Activated CD8-positive, alpha-beta memory T cell treated with anti-CD3 and anti-CD28 coated beads for 36 hours (primary cell): ENCODE measurements around the gene CFAP61. TPM values are rescaled to one million over a fixed set of nuclear protein-coding genes. Genes with fewer than 3 reads are reported as not detected.

Source experiments
- CTCF ChIA-PET: fragments of 350-600 bp; sonication (Branson Sonifier 250); formaldehyde crosslinking; loops from one replicate; lab custom pipeline; 2021; ENCODE audit warnings: antibody characterized with exemption; lab: Charles Lee
- POLR2A ChIA-PET: fragments of 350-600 bp; sonication (Branson Sonifier 250); formaldehyde crosslinking; loops from one replicate; lab custom pipeline; 2021; ENCODE audit warnings: antibody characterized with exemption; lab: Charles Lee
- total RNA-seq, 2 experiments: library from RNA; stranded (reverse); gene quantifications; one replicate each; pipeline ENCODE4 v1.2.3, GENCODE V29; 2021

CFAP61 gene
- total RNA-seq, 2 experiments from 2014 or later: 0.36 TPM; not detected in 1

GRCh38 chr20:20363799-20364592, 311.7 kb downstream of the CFAP61 start:
- ChIA-PET CTCF (no interaction called here), POLR2A (no interaction called here)

GRCh38 chr20:20364593-20365479, 312.5 kb downstream of the CFAP61 start:
- POLR2A ChIA-PET: no interaction called here

DNA sequence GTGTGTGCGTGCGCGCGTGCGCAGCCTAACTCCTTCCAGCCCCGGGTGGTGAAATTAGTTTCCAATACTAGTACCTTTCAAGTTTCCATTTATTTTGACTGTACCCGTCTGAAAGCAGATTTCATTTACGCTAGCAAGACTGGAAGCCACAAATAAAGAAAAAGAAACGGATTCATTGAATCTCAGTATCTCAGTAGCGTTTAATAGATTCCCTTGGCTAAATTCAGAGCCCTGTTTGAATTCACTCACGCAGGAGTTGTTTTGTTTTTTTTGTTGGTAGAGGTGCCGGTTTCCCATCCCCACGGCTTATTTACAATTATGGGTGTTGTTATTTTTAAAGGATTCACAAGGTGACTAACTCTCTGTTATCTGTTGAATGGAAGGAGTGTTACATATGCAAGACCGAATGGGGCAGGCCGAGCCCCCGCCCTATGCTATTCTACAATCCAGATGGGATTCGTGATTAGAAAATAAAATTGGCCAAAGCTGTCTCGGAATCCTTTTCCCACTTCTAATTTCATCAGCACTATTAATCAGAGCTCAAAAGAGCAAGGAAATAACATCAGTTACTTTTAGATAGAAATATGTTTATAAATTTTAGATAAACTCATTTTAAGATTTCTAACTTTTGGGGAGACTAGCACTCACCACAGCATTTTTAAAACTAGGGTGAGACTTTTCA, 313.3 kb downstream of the CFAP61 start:
- CTCF ChIA-PET: no interaction called here
- POLR2A ChIA-PET: no interaction called here

More at GRCh38 chr20:20364593-20365479, 312.5 kb downstream of the CFAP61 start:
- CTCF ChIA-PET: no interaction called here

DNA sequence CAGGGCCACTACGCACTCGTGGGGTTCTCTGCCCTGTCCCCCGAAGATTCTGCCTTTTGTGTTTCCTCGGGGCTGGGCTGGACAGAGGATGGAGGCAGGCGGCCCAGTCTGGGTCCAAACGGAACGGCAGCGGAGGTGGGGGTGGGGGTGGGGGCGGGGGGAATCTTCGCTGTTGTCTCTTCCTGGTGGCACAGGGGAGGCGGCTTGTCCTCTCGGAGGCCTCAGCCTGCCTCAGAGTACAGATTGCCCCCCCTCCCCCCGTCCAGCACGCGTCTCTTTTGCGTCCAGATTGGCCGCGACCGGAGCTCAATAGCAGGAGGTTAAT, 314.2 kb downstream of the CFAP61 start:
- CTCF ChIA-PET: no interaction called here
- POLR2A ChIA-PET: no interaction called here

DNA sequence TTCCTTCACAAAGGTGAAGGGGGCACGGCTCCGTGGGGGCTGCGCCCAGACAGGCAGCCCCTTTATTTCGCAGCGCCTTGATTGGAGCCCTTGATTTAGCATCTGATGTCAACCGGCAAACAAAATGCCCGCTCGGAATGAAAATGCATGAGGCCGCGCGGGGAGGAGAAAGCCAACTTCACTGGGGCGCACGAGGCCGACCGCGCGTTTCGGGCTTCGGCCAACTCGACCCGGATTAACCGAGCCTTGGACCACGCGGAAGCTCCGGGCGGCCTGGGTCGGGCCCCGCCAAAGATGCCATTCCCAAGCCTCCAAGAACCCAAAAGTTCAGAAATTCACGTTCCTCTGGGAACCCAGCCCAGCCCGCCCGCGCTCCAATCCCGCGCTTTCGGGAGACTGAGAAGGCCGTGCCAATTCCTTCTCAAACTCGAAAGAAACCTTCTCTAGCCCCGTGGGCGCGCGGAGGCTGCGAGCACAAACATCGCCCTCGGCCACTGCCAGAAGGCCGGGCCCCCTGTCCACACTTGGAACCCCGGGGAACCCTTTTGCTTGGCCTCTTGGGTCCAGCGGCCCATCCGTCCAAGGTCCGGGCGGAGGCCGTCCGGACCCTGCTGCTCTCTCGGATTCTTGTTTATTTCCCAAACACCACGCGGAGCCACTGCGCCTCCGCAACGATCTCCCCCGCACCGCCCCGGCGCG, 314.7 kb downstream of the CFAP61 start:
- ChIA-PET CTCF (no interaction called here), POLR2A (no interaction called here)

- ChIA-PET CTCF (no interaction called here), POLR2A (interaction anchor here (1.1 kb wide), 1 partner anchor 123 kb away, joined by 5 read pairs; no protein-coding TSS in a partner anchor)
Observed at GRCh38 chr20:20367575-20368417, 315.5 kb downstream of the CFAP61 start, which contains the start of gene INSM1. INSM1 (plus strand) TSS chr20:20368104; CDS start chr20:20368268, 164 bp downstream.

GRCh38 chr20:20368418-20369249, 316.3 kb downstream of the CFAP61 start:
- CTCF ChIA-PET: no interaction called here
- POLR2A ChIA-PET: interaction anchor here (1.1 kb wide), 1 partner anchor 122 kb away, joined by 5 read pairs; no protein-coding TSS in a partner anchor

- CTCF ChIA-PET: no interaction called here
Observed at GRCh38 chr20:20369250-20370093, 317.1 kb downstream of the CFAP61 start.

DNA sequence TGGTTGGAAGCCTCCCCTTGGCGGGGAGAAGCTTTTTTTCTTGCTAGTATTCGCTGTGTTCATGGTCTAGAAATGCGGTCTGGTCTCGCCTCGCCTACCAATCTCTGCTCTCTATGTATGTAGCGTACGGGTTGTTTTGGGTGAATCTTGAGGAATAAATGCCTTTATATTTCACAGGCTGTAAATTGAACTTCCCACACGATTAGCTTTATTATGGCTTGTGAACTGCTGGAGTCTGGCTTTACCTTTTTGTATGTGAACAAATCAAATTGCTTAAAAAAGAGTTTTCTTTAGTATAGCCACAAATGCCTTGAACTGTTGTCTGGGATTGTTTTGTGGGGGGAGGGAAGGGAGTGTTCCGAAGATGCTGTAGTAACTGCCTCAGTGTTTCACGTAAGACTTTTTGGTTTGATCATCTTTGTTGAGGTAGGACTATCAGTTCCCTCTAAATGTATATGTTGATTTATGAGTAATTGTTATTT, 317.8 kb downstream of the CFAP61 start:
- CTCF ChIA-PET: no interaction called here
- POLR2A ChIA-PET: no interaction called here

More at GRCh38 chr20:20369250-20370093, 317.1 kb downstream of the CFAP61 start:
- POLR2A ChIA-PET: no interaction called here

DNA sequence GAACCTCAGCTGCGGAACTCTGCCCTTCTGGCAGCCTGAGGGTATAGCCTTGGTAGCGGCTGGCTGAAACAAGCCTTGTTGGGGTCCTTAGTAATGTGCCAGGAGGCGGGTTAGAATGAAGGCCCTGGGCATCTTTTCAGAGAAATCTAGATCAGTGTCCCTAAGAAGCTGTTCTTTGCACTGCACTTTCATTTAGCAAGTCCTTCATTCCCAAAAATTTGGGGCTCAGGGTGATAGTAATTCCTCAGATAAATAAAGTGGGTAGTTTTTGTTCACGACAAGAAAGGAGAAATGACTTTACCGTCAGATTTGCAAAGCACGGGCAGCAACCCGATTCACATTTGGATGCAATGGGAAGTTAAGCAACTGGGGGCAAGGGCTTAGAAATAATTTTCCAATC, 318.8 kb downstream of the CFAP61 start:
- POLR2A ChIA-PET: no interaction called here
- CTCF ChIA-PET: interaction anchor here (0.6 to 1.2 kb wide), 2 partner anchors 187 to 224 kb away, joined by 3 to 4 read pairs; no protein-coding TSS in a partner anchor

- ChIA-PET CTCF (interaction anchor here (1.2 kb wide), 1 partner anchor 188 kb away, joined by 3 read pairs; no protein-coding TSS in a partner anchor), POLR2A (no interaction called here)
Observed at GRCh38 chr20:20371681-20372080, 319.3 kb downstream of the CFAP61 start.

DNA sequence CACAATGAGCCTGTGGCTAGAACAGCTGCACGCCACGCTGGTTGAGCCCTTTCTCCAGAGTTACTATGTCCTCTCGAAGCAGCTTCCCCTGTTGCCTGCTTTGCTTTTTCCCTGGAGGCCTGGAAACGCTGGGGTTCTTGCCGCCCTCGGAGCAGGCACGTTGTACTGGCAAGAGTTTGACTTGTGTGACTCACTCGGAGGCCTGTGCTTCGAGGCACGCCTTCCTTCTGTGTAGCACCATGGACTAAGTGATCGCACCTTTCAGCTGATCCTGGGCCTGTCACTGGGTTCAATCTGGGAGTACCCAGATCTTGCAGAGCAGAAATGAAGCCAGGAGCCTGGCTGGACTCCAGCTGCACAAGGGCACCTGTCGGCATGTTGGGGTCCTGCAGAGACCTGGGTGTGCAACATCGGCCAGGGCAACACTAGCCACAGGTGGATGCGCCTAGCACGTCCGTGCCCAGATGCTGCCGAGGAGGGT, 320.8 kb downstream of the CFAP61 start:
- ChIA-PET POLR2A (no interaction called here), CTCF (no interaction called here)

- ChIA-PET CTCF (interaction anchor here (0.6 kb wide), 1 partner anchor 73 kb away, joined by 4 read pairs; no protein-coding TSS in a partner anchor), POLR2A (no interaction called here)
Observed at GRCh38 chr20:20375862-20376261, 323.5 kb downstream of the CFAP61 start.

- CTCF ChIA-PET: no interaction called here
- POLR2A ChIA-PET: no interaction called here
Observed at GRCh38 chr20:20386192-20386591, 333.9 kb downstream of the CFAP61 start.

DNA sequence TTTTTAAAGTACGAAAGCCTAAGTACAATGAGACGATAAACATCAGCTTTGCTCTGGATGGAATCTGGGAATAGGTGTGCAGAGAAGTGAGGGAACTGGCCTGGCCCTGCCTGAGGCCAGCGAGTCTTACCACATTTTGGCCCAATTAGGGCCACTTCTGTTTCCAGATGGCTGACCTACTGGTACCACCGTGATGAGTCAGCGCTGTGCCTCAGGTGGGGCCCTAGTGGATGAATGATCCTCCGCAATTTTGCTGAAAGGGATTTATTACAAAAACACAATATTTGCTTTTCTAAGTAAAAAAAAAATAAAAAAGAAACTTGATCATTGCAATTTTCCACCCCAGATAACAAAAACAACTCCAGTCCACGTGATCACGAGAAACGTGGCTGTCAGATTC, 338.1 kb downstream of the CFAP61 start:
- CTCF ChIA-PET: no interaction called here

GRCh38 chr20:20391115-20391514, 338.8 kb downstream of the CFAP61 start:
- CTCF ChIA-PET: no interaction called here
- POLR2A ChIA-PET: no interaction called here

More for the DNA sequence above, 338.1 kb downstream of the CFAP61 start:
- POLR2A ChIA-PET: no interaction called here
